Fibroblast of skin of back (primary cell): ENCODE data around the gene ACTL7B.
"Not testable (repeated sequence)": the region's sequence is repeated elsewhere in the genome, so short reads cannot be mapped to it uniquely, and the experiment has no call there.

Experiments used
- DNase-seq: peaks from one replicate; pipeline ENCODE4 v3.0.0-alpha.2; 2013

ACTL7B gene

DNA sequence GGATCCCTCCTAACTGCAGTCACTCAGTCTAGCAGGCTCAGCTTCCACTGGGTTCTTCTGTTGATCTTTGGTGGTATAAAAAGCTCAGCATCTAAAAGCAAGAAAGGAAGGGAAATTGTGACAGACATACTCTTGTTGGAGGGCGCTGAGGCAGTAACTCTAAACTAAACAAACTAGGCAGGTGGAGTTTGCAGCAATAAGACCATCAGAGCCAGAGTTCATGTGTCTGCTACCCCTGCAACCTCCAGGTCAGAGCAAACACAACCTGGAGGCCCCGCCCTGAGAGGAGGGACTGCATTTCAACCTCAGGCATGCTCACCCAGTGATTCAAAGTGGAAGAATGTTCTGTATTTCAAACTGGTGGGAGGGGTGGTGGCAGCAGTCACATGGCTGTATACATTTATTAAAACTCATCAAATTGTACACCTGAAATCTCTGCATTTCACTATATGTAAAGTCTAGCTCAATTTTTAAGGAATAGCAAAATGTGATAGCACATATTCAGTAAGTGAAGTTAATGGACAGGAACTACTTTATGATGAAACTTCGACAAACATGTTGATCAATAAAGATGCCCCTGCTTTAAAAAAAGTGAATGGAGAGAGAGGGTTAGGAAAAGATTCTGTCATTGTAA, 13.4 kb upstream of the ACTL7B start:
- peak; percentile 44 for DNase-seq

DNA sequence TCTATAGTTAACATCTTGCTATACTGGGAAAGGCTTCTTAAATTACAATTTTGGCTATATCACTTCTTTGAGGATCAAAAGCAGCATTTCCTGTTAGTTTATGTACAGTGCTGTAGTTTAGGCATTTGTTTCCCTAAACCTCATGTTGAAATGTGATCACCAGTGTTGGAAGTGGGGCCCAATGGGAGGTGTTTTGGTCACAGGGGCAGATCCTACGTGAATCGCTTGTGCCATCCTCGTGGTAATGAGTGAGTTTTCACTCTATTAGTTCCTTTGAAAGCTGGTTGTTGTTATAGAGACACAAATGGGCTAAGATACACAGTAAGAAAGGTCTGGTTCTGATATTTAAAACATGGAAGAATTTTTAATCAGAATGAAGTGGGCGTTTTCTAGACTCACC, 12.0 kb upstream of the ACTL7B start:
- DNase-seq: no peak

DNA sequence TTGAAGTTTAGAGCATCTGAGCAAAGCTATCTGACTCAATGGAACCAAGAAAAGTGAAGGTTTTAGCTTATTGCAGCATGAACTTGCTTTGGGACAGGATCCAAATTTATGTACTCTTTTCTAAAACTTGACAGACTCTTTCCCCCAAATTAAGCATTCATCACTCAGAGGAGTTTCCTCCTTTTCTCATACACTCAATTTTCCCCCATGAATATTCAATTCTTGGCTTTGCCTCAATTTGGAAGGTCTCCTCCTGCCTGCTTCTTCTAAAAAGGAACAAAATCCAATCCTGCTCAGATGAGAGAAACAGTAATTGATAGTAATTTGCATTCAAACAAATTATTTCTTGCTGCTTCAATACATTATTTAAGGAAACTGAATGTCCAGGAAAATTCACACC, 11.3 kb upstream of the ACTL7B start:
- no peak for DNase-seq

DNA sequence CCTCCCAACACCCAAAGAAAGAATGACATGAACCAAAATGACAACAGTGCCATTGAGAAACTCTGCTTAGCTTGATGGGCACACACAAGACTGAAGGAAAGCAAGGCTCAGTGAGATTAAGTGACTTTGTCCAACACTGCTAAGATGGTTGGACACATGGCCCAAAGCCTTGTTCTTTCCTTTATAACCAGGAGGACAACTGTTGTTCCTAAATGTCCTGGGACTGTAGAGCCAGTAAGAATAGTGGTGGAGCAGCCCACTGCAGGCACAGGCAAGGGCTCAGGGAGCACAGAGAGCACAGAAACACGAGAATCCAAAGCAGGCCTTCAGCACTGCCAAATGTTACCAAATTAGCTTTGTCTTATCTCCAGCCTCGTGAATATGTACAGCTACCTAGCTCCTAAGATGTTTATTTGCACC, 10.2 kb upstream of the ACTL7B start:
- DNase-seq: no peak

DNA sequence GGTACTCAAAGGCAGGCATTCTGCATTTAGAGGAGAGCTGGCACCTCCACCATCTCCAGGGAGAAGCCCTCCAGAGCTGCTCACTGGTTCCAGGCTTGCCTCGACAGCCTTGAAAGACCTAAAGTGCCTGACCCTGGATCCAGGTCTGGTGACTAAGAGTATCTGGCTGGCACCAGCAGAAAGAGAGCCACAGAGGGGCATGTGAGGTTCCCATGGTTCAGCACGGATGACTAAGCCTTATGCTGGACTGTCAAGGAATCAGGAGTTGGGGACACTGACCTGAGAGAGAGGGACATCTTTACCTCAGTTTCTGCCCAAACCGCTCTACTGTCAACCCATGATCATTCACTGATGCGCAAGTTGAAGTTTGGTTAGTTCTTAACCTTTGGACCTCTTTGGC, 9.3 kb upstream of the ACTL7B start:
- DNase-seq: no peak

DNA sequence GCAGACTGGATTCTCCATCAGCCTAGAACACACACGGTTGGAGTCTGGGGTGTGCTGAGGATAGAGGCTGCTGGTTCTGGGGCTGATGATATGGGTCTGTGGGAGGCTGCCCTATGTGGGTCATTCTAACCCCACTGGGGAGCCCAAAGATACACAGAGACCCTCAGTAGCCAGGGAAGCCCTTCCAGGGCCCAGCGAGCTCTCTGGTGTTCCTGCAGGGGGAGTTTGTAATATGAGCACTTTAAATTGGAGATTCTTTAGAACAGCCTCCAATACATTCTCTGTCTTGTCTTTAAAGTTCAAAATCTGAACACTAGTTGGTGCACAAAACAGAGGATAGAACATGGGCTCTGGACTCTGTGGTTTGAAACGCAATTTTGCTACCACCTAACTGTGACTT, 8.7 kb upstream of the ACTL7B start:
- DNase-seq: no peak

DNA sequence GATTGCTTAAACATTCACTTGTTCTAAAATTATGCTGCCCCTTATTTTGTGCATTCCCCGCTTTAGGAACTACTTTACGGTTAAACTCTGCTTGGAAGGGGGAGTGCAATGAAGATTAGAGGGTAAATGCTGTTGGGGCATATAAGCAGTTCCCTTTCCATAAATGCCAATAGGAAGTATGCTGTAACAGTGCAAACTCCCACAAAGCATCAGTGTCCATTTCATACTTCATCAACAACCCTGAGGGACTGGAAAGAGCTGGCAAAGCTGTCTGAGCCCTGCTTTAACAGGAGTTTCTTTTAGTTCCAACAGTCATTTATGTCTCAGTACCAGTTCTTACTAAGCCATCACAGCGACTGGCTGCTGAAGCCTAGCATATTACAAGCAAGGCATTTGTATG, 8.1 kb upstream of the ACTL7B start:
- no peak for DNase-seq

DNA sequence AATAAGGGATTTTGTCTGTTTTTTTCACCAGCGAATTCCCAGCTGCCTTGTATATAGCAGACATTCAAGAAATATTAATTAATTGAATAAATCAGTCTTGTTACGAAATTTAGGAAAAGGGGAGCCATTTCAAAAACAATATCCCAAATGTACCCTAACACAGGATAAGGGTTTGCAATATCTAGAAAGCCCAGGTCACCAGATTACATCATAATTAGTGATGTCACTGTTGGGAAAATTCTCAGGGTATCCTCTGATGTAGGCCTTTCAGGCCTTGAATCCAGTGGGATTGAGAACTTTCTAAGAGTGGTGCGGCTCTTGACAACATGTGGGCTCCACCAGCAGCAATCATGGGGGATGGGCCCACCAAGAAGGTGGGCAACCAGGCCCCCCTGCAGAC, 6.2 kb upstream of the ACTL7B start, which contains the start of gene ACTL7A:
ACTL7A (plus strand) TSS at position 270 of the 400 bp plus-strand sequence; CDS start at position 327, 57 bp downstream.
- DNase-seq: no peak

DNA sequence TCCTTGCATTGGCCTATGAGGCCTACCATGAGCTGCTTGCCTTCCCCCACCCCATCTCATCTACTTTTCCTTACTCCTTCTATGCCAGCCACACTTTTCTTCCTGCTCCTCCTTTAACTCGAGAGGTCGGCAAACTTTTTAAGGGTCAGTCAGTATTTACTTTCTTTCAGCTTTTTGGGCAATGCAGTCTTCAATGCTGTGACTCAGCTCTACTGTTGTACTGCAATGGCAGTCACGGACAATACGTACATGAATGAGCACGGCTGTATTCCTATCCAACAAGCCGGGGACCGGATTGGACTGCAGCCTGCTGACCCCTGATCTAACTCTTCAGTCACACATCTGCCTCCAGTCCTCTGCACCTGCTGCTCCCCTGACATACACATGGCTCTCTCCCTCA, 5.7 kb upstream of the ACTL7B start:
- no peak for DNase-seq

DNA sequence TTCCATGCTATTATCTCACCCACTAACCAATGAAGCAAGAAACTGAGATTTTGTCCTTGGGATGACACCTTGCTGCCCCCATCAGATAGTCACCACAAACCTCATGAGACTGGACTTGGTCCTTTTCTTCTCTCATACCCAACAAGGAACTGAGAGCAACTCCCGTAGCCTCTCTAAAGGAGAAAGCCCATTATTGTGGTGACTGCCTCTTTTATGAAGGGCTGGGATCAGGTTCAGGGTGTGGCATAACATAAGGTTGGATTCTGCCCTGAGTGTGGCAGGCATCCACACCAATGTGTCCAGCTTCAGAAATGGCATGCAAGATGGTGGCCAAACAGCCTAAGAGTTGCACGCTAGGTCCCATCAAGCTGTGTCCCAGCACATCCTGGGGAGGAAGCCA, 5.0 kb upstream of the ACTL7B start:
- DNase-seq: no peak

DNA sequence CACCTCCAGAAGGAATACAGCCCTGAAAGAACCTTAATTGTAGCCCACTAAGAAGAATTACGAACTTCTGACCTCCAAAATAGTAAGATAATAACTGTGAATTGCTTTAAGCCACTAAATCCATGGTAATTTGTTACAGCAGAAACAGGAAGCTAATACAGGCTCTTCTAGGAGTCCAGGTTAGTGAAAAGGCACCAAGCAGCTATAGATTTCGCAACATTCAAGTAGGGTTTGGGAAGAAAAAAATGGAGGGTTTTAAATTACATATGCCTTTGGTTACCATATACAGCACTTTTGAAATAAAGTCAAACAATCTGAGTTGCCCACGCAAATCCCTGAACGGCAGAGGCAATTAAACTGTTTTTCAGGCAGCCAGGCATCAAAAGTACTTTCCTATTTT, 4.6 kb upstream of the ACTL7B start:
- no peak for DNase-seq

DNA sequence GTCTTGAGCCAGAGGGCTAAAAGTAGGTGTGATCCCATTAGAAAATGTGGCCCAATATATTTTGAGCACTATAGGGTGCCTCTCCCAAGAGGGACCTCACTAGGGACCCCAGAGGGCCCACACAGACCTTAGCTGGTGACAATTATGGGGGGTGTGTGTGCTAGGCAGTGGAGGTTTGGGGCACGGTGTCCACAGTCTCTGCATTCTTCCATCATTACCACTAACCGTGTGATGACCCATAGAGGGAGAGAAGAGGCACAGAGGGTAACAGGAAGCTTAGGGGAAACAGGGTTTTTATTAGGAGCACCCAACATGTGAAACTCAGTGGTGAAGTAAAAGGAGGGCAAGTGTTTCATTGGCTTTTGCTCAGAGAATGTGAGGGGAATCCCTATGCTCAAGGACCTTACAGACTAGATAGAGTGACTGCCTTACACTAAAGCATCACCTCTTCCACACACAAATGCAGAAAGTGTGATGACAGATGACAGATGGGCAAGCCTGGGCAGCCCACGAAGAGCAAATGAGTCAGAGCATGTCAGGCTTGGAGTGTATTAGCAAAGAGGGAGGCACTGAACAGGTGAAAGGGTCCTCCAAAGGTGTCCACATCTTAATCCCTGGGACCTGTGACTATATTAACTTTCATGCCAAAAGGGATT, 3.8 kb upstream of the ACTL7B start:
- no peak for DNase-seq

DNA sequence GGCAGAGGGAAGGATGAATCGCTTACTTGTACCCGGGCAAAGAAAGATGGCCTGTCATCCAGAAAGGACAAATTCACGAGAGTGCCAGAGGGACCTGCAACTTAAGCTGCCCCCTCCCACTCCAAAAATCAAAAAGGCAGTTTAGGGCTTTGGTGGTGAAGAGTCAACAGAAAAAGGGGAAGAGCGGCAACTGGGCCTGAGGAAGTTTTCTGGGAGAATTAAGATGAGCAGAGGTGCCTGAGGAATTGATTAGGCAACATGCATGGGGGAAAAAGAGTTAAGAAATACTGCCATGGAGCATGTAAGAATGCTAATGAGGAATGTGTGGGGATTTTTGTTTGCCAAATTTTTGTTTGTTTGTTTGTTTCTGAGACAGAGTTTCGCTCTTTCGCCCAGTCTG, 1.8 kb upstream of the ACTL7B start:
- no peak for DNase-seq

DNA sequence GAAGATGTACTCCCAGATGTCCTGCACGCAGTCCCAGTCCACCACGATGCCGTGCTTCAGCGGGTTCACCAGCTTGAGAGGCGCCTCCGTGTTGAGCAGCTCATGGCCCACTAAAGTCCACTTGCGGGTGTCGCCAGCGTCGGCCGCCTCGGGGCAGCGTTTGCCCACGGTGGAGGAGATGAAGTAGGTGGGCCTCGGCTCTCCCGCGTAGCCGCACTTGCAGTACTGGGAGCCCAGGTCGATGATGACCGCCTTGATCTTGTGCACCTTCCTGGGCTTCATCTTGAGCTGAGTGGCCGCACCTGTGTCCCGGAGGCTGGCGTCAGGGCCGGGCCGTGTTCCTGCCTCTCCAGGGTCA, 278 bp downstream of the ACTL7B start:
- DNase-seq: no peak

DNA sequence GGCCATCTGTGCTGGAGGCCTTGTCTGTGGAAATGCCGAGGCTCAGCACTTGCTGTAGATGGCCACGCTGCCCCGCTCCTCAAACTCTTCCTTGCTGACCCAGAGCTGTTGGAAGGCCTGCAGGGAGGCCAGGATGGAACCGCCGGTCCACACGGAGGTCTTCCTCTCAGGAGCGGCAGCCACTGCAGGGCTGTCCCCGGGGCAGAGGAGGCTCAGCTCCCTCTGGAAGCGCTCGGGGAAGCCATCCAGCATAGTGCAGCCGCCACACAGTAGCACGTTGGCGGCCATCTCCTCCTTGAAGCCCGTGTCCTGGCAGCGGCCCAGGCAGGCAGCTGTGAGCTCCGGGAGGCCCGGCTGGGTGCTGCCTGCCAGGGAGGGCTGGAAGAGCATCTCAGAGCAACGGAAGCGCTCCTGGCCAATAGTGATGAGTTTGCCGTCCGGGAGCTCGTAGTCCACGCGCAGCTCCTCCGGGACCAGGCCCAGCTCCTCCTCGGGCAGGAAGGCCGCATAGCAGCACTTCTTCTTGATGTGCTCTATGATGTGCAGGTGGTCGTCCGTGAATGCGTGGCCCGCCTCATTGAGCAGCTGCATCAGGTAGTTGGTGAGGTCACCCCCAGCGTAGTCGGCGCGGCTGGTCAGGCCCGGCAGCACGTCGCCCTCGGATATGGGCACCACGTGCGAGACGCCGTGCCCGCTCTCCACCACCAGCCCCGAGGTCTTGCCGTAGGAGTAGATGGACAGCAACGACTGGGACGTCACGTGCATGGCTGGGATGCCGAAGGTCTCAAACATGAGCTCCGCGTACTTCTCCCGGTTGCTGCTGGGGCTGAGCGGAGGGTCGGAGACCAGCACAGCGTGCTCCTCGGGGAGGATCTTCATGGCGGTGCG, 901 bp downstream of the ACTL7B start:
- no peak for DNase-seq

DNA sequence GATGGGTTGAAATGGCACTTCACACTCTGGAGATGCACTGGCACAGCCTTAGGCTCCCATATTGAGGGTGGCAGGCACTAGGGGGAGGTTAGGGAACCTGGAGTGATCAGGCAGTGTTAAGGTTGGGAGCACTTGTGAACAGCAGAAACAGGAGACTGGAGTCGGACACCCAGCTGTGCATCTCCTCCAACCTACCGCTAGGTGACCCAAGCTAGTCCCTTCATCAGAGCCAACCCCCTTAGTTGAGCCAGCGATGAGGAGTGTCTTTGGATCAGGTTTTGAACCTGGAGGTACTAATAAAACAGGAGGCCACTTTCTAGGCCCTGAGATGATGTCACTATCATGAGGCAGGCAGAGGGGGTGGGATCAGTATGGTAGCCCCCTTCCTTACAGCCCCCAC, 1.7 kb downstream of the ACTL7B start:
- no peak for DNase-seq

DNA sequence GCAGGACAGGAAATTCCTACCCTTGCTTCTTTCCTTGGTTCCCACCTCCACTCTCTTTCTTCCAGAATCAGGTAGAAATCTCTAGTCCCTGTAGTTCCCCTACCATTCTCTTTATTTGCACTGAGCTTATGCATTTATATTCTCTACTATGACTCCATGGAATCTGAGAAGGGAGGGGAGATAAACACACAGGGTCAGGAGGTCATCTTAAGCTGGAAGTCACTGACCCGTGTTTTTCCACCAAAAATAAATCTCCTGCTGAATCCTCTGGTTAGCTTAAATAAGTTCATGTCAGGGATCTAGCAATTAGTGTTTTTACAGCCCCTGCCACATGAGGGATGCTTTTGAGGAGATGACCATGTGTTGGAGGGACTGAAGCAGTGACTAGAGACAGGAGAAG, 3.7 kb downstream of the ACTL7B start:
- DNase-seq: no peak

DNA sequence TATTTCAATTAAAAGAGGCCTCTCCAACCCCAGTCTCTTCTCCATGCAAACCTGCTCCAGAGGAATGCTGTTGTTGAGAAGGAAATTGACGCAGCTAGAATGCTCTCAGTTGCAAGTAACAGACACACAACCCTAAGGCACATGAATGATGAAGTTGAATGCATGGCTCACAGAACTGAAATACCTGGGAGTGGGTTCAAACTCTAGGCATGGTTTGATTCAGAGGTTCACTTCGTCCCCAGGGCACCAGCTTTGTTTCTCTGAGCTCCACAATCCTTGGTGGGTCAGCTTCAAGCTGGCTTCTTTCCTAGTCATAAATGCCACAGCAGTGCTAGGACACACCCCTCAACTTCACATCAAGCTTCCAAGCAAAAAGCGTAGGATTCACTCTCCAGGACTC, 4.6 kb downstream of the ACTL7B start:
- DNase-seq: no peak

DNA sequence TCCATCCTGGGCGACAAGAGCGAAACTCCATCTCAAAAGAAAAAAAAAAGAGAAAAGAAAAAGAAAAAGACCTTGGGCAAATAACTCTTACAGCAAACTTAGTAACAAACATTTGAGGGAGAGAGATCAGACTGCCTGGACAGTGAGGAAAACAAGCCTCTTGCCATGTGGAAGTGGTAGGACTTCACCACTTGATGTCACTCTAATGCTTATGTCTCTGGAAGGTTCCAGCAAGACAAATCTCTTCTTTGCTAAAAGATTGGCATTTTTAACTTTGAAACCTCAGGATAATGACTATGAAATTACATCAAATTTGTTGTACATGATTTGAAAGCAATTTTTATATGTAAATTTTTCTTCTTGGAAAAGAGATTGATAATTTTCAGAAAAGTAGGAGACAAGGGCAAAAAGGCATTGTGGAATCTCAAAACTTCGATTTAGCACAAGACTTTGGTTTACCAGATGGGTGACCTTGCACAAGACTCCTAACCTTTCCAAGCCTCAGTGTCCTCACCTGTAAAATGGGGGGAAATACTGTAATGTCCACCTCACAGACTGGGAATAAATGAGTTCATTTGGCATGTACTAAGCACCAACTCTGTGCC, 5.4 kb downstream of the ACTL7B start:
- peak; percentile 15 for DNase-seq

DNA sequence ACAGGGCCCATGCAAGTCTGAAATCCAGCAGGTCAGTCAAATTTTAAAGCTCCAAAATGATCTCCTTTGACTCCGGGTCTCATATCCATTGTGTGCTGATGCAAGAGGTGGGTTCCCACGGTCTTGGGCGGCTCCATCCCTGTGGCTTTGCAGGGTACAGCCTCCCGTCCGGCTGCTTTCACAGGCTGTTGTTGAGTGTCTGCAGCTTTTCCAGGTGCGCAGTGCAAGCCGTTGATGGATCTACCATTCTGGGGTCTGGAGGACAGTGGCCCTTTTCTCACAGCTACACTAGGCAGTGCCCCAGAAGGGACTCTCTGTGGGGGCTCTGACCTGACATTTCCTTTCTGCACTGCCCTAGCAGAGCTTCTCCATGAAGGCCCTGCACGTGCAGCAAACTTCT, 7.5 kb downstream of the ACTL7B start:
- not testable (repeated sequence) for DNase-seq

DNA sequence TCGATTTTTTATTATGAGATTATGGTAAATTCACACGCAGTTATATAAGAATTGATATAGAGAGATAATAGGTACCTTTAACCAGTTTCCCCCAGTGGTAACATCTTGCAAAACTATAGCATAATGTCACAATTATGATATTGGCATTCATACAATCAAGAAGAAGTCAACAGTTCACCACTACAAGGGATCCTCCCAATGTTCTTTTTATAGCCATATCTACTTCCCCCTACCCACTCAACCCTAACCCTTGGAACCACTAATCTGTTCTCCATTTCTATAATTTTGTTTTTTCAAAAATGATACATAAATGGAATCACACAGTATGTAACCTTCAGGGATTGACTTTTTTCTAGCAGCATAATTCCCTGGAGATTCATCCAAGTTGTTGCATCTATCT, 9.8 kb downstream of the ACTL7B start:
- DNase-seq: no peak

DNA sequence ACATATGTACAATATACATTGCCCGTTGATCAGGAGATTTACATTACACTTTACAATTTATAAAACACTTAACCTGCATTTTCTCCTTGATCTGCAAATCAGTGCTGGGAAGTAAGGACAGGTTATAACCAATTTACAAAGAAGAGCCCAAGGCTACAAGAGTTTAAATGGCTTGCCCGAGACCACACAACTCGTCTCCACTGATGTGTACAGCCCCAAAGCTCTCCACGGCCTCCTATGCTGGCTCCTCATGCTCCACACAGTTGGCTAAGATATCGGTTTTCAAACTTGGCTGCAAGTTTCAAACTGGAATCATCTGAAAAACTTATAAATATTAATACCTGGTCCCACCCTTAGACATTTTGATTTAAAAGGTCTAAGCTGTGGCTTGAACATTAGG, 10.3 kb downstream of the ACTL7B start:
- DNase-seq: no peak

DNA sequence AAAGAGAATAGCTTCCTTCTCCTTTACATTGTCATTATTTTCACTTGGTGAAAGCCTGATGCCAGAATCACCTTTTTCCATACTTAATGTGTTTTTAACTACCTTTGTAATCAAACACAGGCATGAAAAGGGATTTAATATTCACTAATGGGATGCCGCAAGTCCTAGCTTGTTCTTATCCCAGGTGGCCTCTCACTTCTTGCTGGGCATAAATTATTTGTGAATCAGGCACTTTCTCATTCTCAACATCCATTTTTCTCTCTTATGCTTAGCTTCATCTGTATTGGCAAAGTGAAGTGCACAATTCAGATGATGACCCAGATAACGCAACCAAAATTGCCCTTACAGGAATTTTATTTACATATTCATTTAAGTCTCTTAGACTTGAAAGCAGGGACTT, 10.9 kb downstream of the ACTL7B start:
- DNase-seq: no peak
